ENCODE results near the gene PDGFRB. TPM values are rescaled to one million over a fixed set of nuclear protein-coding genes. Genes with fewer than 3 reads are reported as not detected.

Gene PDGFRB
- total and polyA plus RNA-seq, 5 experiments from 2014 or later: 0.31 to 0.57 (median 0.48) TPM; not detected in 1

DNA sequence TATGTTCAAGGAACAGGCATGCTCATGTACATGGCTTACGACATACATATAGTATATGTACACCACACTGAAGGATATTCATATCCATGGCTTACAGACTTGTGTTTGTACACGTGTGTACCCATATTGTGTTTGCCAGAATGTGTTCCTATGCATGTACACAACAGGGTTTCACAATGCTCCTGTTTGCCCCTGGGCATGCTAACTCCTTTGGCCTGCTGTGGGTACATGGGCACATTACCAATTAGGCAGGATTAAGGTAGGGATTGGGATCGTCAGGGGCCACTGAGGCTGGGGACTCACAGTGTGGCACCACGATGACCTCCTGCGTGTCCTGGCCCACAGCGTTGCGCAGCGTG lies 26.2 kb downstream of the PDGFRB start:
- DNase-seq (no peak), ATAC-seq (no peak)
- Mint-ChIP-seq H3K27ac (no peak overlapping the region), H3K36me3 (no peaks in the 10 kb centered on the region), H3K9me3 (no peaks in the 10 kb centered on the region), H3K4me3 (no peak overlapping the region), H3K4me1 (peaks cover 0 to 19% (median 2%) of the 10 kb centered on the region in 4 donors), H3K27me3 (peaks cover 0 to 4% (median 0%) of the 10 kb centered on the region in 5 donors)
- POLR2A ChIA-PET: no interaction called here

DNA sequence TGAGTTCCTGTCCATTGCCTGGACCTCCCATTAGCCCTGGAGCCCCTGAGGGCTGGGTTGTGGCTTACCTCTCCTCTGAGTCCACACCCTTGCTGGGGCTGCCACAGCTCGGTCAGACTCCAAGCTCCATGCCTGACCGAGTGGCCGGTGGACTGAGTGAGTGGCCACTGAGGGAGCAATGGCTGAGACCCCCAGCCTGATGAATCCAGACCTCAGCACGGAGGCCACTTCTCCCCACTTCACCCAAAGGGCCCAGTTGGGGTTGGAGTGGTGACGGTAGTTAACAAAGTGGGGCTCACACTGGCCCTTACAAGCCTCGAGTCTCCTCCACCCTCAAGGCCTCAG lies 28.8 kb downstream of the PDGFRB start:
- no peaks in the 10 kb centered on the region for H3K36me3 Mint-ChIP-seq
- no peaks in the 10 kb centered on the region for H3K9me3 Mint-ChIP-seq
- H3K27me3 Mint-ChIP-seq: peaks cover 0 to 4% (median 0%) of the 10 kb centered on the region in 5 donors
- H3K27ac Mint-ChIP-seq: no peak overlapping the region
- ATAC-seq (no peak), DNase-seq (no peak)
- POLR2A ChIA-PET: no interaction called here
- peaks cover 0 to 21% (median 2%) of the 10 kb centered on the region in 4 donors for H3K4me1 Mint-ChIP-seq
- H3K4me3 Mint-ChIP-seq: no peak overlapping the region

DNA sequence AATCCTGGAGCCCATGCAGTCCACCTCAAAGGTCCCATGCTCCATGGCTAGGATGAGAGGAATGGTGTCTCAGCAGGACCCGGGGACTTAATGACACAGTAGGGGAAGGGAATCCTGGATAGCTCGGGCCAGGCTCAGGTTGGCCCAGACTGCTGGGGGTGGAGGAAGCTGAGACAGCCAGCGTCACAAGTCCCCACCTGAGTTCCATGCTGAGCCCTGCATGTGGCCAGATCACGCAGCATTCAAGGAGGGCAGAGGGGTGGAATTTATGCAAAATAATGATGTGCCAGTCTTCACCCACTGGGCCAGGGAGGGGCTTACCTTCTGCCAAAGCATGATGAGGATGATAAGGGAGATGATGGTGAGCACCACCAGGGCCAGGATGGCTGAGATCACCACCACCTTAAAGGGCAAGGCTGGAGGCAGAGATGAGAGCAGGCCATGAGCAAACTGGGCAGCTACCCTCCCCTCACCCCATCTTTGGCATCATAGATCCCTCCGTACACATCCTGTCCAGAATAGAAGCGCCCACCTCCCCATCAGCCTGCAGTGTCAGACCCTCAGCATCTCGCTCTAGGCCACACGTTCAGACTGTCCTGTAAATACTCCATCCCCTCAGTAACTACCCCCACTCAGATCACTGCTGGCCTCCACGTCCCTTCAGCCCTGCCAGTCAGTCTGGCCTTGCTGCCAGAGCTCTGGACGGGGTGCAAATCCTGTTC lies 29.3 kb downstream of the PDGFRB start:
- Mint-ChIP-seq H3K4me1 (peaks cover 0 to 21% (median 2%) of the 10 kb centered on the region in 4 donors), H3K27me3 (peaks cover 0 to 4% (median 0%) of the 10 kb centered on the region in 5 donors), H3K4me3 (no peak overlapping the region), H3K27ac (peak overlapping the region in 1 of 10 donors; percentile 50), H3K36me3 (no peaks in the 10 kb centered on the region), H3K9me3 (no peaks in the 10 kb centered on the region)
- DNase-seq: no peak
- ATAC-seq: no peak
- POLR2A ChIA-PET: no interaction called here

DNA sequence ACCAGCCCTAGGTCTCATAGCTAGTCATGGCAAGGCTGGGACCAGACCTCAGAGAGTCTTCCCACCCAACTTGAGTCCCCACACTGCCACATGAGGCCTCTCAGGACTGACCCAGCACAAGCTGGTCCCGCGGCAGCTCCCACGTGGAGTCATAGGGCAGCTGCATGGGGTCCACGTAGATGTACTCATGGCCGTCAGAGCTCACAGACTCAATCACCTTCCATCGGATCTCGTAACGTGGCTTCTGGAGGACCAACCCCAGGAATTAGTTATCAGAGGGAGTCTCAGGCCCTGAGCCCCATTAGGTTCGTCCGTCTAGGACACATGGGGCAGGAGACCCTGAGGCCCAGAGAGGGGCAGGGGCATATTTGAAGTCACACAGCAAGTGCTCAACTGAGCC lies 30.3 kb downstream of the PDGFRB start:
- POLR2A ChIA-PET: no interaction called here
- H3K27me3 Mint-ChIP-seq: peaks cover 0 to 4% (median 0%) of the 10 kb centered on the region in 5 donors
- H3K9me3 Mint-ChIP-seq: no peaks in the 10 kb centered on the region
- no peak overlapping the region for H3K27ac Mint-ChIP-seq
- no peak overlapping the region for H3K4me3 Mint-ChIP-seq
- H3K4me1 Mint-ChIP-seq: peaks cover 0 to 12% (median 2%) of the 10 kb centered on the region in 4 donors
- no peaks in the 10 kb centered on the region for H3K36me3 Mint-ChIP-seq
- no peak for ATAC-seq
- no peak for DNase-seq

DNA sequence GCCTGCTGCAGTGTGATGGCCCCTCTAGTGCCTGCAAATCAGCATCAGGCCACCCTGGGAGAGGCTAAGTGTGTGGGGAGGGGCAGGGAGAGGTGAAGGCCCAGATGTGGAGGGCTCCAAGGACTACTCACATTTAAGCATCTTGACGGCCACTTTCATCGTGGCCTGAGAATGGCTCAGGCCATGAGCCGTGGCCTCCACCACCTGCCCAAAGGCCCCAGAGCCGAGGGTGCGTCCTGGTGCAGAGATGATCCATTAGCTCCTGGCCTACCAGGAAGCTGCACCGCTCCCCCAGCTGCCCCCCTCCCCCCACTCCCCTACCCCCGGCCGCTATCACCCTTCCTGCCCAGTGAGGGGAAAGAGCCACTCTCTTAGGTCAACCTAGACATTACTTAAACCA lies 31.0 kb downstream of the PDGFRB start:
- no peaks in the 10 kb centered on the region for H3K9me3 Mint-ChIP-seq
- peaks cover 0 to 6% (median 0%) of the 10 kb centered on the region in 4 donors for H3K4me1 Mint-ChIP-seq
- H3K4me3 Mint-ChIP-seq: no peak overlapping the region
- POLR2A ChIA-PET: no interaction called here
- DNase-seq (no peak), ATAC-seq (no peak)
- peaks cover 0 to 4% (median 0%) of the 10 kb centered on the region in 5 donors for H3K27me3 Mint-ChIP-seq
- no peak overlapping the region for H3K27ac Mint-ChIP-seq
- H3K36me3 Mint-ChIP-seq: no peaks in the 10 kb centered on the region

DNA sequence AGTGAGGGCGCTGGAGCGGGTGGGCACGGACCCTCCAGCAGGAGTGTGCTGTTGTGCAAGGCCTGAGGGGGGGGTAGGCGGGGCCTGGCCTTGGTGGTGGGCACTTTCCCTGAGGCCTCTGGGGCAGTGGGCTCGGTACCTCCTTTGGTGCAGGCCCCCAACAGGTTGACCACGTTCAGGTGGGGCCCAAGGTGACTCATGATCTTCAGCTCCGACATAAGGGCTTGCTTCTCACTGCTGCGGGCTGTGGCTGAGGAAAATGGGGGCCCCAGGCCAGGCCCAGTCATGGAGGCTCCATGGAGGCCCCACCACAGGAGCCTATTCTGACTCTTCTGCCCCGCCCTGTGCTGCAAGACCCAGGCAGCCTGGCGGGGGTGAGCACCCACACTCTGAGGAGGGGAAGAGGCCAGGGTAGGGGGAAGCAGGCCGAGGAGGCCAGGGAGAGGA lies 31.5 kb downstream of the PDGFRB start:
- no peaks in the 10 kb centered on the region for H3K36me3 Mint-ChIP-seq
- H3K4me3 Mint-ChIP-seq: no peak overlapping the region
- H3K4me1 Mint-ChIP-seq: peaks cover 0 to 6% (median 0%) of the 10 kb centered on the region in 4 donors
- POLR2A ChIA-PET: no interaction called here
- H3K27ac Mint-ChIP-seq: no peak overlapping the region
- peaks cover 0 to 4% (median 0%) of the 10 kb centered on the region in 5 donors for H3K27me3 Mint-ChIP-seq
- ATAC-seq (no peak), DNase-seq (peak in 1 of 10 donors; percentile 47)
- H3K9me3 Mint-ChIP-seq: no peaks in the 10 kb centered on the region

DNA sequence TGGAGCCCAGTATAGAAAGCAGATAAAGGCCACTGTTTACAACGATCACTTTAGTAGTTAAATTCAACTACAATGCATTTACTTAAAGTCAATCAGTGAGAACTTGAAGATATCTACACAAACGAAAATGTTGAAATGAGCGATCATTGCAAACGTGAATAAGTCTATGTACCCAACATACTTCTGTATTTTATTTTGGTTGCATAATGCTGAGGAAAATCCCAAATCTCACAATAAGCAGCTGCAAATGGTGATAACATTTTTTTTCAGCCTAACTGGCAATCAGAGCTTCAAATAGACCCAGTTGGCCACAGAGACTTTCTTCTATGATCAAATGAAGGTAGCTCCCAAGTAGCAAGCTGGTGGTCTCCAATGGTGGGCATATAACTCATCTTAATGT lies 32.1 kb downstream of the PDGFRB start:
- Mint-ChIP-seq H3K4me1 (peaks cover 0 to 6% (median 0%) of the 10 kb centered on the region in 4 donors), H3K27ac (no peak overlapping the region), H3K36me3 (no peaks in the 10 kb centered on the region), H3K4me3 (no peak overlapping the region), H3K27me3 (peaks cover 0 to 4% (median 0%) of the 10 kb centered on the region in 5 donors), H3K9me3 (no peaks in the 10 kb centered on the region)
- DNase-seq (no peak), ATAC-seq (no peak)
- POLR2A ChIA-PET: no interaction called here

DNA sequence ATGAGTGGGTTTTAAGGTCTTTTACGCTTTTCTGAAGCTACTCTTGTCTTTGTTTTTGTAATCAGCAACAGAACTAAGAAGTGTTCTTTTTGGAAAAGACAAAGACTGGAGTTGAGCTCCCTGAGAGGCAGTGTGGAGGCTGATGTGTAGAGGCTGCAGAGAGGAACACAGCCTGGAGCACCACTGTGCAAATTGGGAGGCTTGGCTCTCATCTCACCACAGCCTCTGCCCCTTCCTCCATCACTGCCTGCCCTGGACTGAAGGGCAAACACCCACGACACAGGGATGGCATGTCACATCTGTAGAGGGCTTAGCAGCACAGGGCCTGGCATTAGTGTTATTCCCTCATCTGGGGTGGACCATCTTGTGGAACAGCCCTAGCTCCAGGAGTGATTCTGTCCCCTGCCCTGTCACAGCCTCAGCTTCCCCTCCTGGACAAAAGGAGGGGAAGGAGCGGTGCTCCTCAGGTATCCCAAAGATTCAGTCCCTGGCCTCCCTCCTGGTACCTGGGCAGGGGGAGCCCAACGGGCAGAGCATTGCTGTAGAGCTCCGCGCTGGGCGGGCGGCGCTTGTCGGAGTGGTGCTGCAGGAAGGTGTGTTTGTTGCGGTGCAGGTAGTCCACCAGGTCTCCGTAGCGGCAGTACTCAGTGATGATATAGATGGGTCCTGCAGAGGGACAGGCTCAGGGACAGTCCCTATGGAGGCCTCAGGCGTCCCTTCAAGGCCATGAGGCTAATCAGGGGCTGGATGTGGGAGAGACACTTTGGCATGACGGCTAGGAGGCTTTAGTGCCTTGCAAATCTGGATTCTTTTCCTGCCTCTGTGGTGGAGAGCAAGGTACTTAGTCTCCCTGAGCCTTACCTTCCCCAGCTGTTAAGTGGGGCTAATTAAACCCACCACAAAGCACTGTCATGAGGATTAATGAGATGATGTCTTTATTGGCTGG lies 32.8 kb downstream of the PDGFRB start:
- POLR2A ChIA-PET: no interaction called here
- Mint-ChIP-seq H3K27me3 (peaks cover 0 to 1% (median 0%) of the 10 kb centered on the region in 5 donors), H3K27ac (no peak overlapping the region), H3K4me3 (no peak overlapping the region), H3K36me3 (no peaks in the 10 kb centered on the region), H3K4me1 (peaks cover 0 to 6% (median 0%) of the 10 kb centered on the region in 4 donors), H3K9me3 (no peaks in the 10 kb centered on the region)
- DNase-seq: peak in 1 of 10 donors; percentile 51
- ATAC-seq: no peak

DNA sequence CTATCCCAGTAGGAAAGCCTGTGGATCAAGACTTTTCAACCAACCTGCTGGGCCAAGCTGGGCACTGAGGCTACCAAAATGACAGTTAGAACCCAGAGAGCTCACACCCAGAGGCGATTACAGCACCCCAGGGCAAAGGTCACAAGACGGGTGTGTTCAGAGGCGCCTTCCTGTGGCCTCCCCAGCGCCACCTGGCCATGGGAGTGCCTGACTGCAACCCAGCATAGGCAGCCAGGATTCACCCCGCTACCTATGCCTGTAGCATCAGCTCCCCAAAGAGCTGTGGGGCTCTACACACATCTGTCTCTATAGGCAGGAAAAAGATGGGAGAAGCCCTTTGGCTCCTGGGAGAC lies 33.5 kb downstream of the PDGFRB start:
- POLR2A ChIA-PET: no interaction called here
- H3K4me3 Mint-ChIP-seq: peak overlapping the region in 2 of 10 donors; percentile 33 to 49
- peak overlapping the region in 1 of 10 donors; percentile 9 for H3K27ac Mint-ChIP-seq
- no peaks in the 10 kb centered on the region for H3K27me3 Mint-ChIP-seq
- peaks cover 0 to 6% (median 0%) of the 10 kb centered on the region in 4 donors for H3K4me1 Mint-ChIP-seq
- DNase-seq (no peak), ATAC-seq (no peak)
- no peaks in the 10 kb centered on the region for H3K36me3 Mint-ChIP-seq
- no peaks in the 10 kb centered on the region for H3K9me3 Mint-ChIP-seq

DNA sequence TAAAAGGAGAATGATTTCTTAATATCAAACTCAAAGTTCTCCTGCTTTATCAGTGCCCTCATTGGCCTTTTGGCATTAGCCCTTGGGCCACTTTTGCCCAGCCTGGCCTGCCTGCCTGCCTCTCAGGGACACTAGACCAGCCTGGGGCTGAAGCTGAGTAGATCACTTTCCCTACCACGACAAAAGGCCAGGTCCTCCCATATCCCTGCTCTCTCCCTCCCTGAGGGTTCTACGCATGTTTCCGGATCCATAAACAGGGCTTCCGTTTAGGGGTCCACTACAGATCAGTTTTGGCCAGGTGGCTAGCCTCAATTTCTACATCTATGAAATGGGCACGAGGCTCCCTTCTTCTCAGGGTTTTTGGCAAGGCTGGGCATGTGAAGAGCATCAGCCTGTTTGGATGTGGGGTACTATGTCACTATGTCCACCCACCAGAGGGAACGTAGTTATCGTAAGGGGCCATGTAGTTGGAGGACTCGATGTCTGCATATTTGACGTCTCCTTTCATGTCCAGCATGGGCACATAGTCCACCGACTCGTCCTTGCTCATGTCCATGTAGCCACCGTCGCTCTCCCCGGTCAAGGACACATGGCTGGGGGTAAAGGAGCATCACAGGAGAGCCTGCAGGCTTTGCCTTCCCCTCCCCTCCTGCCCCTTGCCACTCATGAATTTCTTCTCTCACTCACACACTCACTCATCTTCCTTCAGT lies 34.0 kb downstream of the PDGFRB start:
- POLR2A ChIA-PET: no interaction called here
- Mint-ChIP-seq H3K9me3 (no peaks in the 10 kb centered on the region), H3K27ac (peak overlapping the region in 2 of 10 donors; percentile 9 to 61), H3K36me3 (no peaks in the 10 kb centered on the region), H3K4me1 (peaks cover 0 to 6% (median 0%) of the 10 kb centered on the region in 4 donors), H3K4me3 (peak overlapping the region in 1 of 10 donors; percentile 33), H3K27me3 (no peaks in the 10 kb centered on the region)
- no peak for ATAC-seq
- no peak for DNase-seq

DNA sequence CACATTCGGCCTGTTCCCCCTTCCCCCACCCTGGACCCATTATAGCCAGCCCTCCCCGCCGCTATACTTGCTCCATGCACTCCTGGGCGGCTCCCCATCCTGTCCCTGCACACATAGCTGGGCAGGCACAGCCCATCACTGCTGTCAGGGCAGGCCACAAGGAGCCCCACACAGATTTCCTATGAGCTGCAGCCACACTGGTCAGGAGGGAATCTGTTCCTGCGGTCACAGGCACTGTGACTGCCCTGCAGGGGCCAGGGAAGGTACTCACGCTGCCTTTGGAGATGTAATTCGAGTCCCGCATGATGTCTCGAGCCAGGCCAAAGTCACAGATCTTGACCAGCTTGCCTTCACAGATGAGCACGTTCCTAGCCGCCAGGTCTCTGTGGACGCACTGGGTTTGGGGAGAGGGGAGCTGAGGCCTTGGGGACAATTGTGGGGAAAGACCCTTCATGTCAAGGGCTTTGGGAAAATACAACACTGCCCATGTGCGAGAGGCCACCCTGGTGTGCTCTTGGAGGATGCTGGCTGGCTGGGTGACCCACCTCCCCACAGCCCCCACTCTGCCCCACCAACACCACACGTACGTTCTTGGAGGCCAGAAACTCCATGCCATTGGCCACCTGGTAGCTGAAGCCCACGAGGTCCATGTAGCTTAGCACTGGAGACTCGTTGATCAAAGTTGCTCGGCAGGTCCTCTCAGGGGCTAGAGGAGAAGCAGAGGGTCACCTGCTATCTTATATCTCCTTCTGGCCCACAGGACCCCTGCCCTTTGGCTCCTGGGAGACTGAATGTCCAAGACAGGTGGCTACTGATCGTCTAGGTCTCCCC lies 34.8 kb downstream of the PDGFRB start:
- ATAC-seq (no peak), DNase-seq (peak in 1 of 10 donors; percentile 53)
- POLR2A ChIA-PET: no interaction called here

DNA sequence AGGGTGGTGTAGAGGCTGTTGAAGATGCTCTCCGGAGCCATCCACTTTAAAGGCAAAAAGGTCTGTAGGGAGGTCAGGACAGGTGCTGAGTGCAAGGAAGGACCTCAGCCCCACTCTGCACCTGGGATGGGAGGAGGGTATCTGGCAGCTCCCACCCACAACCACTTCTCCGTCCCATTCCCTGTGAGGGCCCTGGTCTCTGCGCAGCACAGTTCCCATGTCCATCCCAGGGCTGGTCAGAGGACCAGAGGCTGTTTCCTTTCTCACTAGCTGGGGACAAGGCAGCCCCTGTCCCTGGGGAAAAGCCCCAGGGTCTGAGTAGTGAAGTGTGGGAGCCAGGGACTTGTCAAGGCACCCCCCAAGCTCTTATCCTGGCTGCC lies 35.6 kb downstream of the PDGFRB start:
- Mint-ChIP-seq H3K9me3 (no peaks in the 10 kb centered on the region), H3K36me3 (no peaks in the 10 kb centered on the region), H3K4me3 (no peak overlapping the region), H3K4me1 (peaks cover 0 to 6% (median 0%) of the 10 kb centered on the region in 4 donors), H3K27ac (no peak overlapping the region), H3K27me3 (no peaks in the 10 kb centered on the region)
- no peak for DNase-seq
- POLR2A ChIA-PET: no interaction called here
- ATAC-seq: no peak

More for the DNA sequence above, 34.8 kb downstream of the PDGFRB start:
- Mint-ChIP-seq H3K9me3 (no peaks in the 10 kb centered on the region), H3K36me3 (no peaks in the 10 kb centered on the region), H3K4me1 (peaks cover 0 to 6% (median 0%) of the 10 kb centered on the region in 4 donors), H3K4me3 (no peak overlapping the region), H3K27me3 (no peaks in the 10 kb centered on the region), H3K27ac (no peak overlapping the region)
